Stimulated activated CD4-positive, alpha-beta T cell treated with anti-CD3 and anti-CD28 coated beads, TNF-alpha, amount 100 ng/mL, for 24 hours (primary cell): ENCODE results near the gene P3H2.

Source experiments
- DNase-seq, 3 experiments: peaks; one replicate each; pipeline ENCODE4 v3.0.0-alpha.2; 2020; ENCODE audit warnings: low read depth in 3 of 3

The P3H2 gene

DNA sequence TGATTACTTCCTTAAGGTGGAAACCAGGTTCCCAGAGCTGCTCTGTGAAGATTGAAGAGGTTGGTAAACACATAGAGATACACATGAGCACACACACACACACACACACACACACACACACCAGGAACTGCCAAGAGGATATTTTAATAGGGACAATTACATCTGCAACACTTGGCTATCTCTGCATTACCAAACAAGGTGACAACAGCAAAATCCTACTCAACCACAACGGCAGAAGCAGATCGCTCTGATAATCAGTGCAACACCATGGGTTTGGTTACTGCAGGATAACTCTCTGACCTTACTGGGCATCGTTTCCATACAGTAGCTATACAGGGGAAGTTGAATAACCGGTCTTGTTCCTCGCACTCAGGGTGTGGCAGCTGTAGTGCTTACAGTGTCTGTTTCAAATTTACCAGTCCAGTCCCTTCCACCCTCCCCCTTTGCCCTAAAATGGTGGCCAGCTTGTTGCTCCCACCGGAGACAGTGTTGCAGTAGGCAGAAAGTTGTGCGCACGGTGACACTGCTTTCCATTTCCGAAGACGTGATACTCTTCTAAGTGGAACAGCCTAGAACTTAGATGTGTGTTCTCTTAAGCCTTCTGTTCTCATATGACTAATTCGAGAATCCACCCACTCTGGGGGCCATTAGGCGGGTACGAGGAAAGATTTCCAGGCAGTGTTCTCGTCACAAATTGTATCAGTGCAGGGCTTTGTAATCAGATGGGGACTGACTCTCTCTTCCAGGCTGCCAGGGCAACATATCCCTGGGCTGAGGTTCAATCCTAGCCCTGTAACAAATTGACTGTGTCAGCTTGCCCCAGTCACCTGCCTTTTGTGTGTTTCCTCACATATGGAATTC, 176.2 kb downstream of the P3H2 start:
- DNase-seq = peak in 1 of 3 experiments; percentile 26

DNA sequence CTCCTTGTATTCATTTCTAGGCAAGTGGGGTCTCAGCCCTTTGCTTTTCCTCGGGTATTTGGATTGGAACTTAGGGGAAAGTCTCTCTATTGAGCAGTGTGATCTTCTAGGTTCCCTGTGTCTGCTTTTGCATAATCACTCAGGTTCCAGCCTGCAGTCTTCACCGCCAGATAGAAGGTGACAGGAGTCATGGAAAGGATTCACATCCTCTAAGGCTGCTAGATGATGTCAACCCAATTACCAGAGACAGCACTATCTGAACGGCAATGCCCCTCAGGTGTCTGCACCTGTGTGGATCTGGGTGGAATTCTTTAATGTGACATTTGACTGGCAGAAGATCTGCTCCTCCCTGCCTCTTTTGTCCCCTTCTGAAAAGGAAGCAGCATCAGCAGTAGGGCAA, 177.7 kb downstream of the P3H2 start:
- no peak for DNase-seq

DNA sequence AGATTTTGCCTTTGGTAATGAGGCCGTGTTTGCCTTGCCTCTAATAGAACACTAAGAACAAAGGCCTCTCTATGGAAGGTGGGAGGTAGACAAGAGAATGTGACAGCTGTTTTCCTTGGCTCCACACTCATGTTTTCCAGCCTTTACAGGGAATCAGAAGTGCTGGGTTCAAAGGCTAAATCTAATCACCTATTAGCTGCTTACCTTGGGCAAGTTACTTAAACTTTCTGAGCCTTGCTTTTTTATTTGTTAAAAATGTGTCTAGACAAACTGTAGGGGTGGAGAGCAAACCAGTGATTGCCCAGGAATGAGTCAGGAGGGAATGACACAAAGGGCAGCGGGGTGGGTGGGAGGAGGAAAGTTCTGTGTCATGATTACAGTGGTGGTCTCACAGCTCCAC, 179.0 kb downstream of the P3H2 start:
- peak in 1 of 3 experiments; percentile 12 for DNase-seq

DNA sequence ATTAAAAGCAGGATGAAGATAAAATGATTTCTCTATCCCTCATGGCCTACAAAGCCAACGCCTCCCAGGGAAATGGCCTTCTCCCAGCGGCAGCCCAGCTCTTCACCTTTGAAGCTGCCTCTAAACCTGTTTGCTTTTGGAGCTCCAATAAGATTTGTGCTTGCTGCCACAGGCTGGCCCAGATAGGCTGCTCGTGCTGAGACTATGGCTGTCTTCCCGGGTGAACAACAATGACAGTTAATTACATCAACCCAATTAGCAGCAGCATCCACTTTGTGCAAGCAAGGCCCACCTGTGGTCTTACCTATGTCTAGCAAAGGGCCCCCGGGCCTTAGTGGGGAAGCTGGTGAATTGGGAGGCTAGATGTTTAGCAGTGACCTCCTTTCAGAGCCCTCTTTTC, 179.6 kb downstream of the P3H2 start:
- DNase-seq = no peak

DNA sequence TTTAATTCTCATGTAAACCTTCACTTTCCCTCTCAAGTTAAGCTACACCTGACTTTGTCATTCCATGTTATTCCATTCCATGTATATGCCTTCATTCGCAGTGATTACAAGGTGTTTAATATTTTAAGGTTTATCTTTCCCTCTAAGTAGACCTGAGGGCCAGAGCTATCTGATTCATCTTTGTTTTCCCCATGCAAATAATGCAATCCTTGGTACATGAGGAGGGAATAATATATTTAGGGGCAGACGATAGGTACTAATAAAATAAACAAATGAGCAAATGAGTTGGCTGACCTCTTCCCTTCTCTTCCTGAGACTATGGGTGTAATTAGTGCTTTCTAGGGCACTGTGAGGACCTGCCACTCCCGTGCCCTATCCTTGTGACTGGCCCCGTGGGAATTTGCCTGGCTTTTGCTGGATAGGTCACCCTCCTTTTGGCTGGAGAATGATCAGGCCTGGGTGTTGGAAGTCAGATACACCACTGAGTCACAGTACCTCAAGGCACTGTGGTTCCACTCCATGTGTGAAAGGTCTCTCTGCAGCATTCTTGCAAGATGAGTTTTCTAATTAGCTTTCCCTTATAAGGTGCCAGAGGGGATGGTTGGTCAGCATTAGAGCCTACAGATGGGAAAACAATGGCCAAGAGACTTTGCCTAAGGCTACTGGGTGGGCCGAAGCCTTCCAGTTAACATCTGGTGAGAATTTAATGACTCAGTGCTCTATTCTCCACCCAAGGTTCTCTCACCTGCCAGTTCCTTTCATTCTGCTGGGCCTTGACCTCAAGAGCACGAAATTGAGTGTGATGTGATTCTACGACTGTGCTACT, 183.2 kb downstream of the P3H2 start:
- no peak for DNase-seq

DNA sequence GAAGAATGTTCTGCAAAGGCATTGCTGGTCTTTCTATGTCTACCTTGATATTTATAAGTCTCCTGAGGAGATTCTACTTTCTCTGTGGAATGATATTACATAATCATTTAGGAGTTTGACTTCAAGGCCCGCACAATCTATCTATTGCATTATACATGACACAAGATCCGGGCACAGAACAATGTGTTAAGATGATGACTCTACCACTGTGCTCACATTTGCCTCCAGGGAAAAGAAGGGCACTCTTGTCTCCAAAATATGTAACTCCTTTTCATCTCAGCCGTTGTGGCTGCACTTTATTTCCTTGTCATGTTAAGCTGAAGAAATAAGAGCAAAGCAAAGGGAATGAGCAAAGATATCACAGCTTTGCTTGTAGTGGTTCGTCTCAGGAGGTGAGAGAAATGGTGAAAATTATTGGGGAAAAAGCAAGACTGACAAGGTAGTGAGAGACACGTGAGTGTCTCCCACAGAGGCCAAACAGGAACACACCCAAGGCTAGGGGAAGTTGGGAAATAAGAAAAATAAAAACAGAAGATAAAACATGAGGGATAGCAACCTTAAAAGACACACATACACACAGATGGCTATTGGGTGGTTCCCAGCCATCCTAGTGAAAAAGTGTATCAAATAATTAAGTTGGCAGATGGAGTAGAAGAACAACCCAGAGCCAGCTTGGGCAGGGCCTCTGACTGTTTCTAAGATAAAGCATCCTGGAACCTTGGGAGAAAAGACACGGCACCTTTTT, 184.3 kb downstream of the P3H2 start:
- no peak for DNase-seq

DNA sequence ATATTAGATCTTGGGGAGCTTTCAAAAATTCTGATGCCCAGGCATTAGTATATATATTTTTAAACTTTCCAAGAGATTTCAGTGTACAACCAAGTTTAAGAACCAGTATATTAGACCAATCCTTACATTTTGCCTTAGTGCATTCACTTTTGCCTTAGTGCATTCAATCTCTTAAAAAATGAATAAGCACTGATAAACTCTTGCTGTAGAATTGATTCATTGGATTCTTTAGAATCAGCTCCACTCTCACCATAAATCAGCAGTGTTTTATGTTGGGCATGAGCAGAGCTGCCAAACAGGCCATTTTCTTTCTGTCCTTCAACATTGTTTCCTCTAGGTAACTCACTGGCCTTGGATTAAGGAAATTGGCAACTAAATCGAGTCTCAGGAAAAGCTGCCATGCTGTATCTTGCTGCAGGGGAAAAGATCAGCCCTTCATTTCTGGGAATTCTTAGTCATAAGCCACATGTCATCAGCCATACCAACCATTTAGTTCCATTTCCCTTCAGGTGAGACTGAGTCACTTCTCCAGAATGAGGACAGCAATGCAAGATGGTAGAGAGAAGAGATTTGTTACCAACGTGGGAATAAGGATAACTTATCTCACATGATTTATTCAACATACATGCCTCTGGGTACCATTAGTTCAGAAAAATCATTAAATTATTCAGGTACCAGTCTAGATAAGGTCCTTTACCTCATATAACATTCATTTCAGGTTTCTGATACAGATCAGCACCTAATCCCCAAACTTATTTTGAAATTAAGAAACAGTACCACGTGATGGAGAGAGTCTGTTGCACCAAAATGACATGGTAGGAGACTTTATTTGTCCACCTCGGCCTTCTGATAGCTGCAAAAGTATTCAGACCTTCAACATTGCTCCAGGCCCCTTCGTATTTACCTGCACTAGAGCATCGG, 192.5 kb downstream of the P3H2 start:
- DNase-seq = no peak

DNA sequence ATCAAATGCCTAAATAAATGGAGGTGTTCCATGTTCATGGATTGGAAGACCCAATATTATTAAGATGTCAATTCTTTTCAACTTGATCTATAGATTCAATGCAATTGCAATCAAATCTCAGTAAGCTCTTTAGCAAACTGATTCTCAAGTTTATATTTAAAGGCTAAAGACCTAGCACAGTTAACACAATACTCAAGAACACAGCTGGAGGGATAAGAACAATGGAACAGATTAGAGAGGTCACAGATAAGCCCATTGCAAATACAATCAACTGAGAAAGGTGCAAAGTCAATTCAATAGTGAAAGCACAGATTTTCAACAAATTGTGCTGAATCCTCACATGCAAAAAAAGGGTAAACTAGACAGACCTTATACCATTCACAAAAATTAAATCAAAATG, 198.9 kb downstream of the P3H2 start:
- no peak for DNase-seq

DNA sequence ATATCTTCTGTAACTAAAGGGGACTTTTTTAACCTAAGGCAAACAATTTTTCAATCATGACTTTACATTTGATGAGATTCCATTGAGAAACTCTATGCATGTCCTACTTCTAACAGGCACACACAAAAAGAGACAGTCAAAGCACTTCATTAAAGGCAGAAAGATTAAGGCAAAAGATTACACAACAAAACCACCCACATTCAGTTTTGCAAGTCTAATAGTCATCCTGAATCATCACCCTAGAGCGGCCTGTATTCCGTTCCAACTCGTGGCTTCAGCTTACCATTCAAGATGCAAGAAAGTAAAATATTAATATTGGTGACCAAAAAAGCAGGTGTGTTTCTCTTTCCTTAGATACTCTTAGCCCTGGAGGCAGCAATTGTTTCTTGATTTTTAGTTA, 205.9 kb downstream of the P3H2 start:
- no peak for DNase-seq

DNA sequence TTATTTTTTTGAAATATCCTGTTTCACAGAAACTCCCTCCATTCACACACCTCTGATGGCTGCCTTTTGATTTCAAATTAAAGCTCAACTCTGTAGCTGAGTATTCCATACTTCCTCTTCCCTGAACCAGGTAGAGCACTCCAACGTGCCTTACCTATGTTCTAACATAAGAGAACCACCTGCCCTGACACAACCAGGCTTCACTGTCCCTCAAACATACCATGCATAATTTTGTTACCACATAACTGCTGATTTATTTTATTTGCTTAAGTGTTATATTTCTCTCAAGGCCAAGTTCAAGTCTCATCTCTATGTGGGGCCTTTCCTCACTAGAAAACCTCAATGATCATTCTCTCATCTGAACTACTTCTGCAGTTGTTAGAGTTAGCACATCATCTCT, 209.7 kb downstream of the P3H2 start:
- DNase-seq = no peak

DNA sequence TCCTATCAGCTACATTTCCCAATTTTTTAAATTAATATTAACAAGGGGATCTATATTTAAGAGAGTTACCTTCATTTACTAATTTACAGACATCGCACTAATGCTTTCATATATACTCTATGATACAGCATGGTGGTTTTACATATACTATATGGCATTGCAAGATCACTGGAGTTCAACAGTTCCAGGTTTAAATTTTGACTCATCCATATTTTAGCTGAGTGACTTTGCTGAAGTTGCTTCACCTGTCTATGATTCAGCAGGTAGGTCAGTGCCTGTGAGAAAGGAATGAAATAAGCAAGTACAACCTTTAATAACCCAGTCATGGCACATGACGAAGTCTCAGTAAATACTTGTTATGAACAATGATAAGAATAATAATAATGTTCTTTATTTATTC, 211.1 kb downstream of the P3H2 start:
- no peak for DNase-seq

DNA sequence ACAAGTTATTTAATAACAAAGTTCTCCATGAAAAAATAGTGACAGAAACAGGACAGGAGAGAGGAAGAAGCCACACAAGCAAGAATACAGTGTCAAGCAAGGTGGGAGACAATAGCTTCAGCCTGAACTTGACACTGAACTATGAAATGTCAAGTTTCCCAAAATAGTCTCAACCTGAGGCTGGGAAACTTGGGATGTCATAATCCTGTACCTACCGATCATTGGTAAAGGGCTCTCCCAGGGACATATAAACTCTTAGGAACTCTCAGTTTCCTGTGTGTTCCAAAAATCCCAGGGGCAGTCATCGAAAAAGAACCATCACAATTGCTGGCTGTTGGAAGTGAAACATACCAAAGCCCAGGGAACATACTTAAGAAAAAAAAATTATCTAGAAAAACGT, 211.6 kb downstream of the P3H2 start:
- no peak for DNase-seq

DNA sequence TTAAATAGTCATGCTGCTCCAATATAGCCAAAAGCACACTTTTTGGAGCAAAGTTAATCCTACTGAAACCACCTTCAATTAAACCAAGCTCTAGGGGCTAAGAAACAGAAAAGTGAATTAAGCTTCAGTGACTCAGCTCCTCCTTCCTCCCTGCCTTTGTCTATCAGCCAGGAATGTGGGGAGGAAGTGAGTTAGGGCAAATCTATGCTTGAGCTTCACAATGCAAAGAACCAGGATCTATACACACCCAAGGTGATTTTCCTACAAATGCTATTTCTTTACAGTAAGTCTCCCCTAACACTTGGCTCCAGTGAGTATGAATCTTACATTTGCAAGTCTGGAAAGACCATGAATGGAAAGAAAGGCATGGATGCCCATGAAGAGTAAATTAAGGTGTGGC, 212.1 kb downstream of the P3H2 start:
- DNase-seq = no peak

DNA sequence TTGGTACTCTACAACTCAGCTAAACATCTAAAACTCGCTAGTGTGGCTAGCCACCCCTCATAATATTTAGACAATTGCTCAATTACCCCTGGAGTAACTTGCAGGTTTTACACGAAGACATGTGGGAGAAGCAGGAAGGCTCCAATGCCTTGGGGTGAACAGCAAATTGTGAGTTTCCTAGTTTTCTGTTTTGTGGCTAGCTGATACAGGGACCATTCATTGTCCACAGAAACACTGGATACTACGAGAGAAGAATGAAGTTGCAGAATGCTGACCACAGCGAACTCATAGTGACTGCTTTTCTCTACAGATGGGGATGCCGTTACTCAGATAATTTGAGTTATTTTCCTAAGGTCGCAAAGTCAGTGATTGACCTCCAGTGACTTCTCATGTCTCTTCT, 212.9 kb downstream of the P3H2 start:
- no peak for DNase-seq
